ENCODE measurements around the gene DNM2.
A peak's percentile ranks its signal among the peaks of the same experiment; 100 is the strongest.

The DNM2 gene

DNA sequence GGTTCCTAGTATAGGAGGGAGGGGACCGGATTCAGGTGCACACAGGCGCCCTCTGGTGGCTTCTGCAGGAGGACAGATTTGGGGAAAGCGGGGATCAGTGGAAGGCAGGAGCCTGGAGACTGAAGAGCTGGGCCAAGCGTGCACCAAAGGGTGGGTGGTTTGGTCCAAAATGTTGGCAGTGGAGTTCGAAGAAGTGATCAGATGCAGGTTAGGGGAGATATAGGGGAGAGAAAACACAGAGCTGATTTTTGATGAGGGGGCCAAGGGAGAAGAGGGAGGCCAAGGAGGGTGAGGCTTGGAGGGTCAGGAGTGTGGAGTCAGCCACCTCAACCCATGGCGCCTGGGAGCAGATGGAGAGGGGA lies 146.6 kb downstream of the DNM2 start (continued):
- TF ChIP-seq, protein P1, sequence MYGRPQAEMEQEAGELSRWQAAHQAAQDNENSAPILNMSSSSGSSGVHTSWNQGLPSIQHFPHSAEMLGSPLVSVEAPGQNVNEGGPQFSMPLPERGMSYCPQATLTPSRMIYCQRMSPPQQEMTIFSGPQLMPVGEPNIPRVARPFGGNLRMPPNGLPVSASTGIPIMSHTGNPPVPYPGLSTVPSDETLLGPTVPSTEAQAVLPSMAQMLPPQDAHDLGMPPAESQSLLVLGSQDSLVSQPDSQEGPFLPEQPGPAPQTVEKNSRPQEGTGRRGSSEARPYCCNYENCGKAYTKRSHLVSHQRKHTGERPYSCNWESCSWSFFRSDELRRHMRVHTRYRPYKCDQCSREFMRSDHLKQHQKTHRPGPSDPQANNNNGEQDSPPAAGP (tag by site-specific recombination; IDR thresholded peaks at IDR 0.05): 0 out of 2 replicates have a peak, but pooled peaks have one; percentile 23
- TF ChIP-seq, protein P2, sequence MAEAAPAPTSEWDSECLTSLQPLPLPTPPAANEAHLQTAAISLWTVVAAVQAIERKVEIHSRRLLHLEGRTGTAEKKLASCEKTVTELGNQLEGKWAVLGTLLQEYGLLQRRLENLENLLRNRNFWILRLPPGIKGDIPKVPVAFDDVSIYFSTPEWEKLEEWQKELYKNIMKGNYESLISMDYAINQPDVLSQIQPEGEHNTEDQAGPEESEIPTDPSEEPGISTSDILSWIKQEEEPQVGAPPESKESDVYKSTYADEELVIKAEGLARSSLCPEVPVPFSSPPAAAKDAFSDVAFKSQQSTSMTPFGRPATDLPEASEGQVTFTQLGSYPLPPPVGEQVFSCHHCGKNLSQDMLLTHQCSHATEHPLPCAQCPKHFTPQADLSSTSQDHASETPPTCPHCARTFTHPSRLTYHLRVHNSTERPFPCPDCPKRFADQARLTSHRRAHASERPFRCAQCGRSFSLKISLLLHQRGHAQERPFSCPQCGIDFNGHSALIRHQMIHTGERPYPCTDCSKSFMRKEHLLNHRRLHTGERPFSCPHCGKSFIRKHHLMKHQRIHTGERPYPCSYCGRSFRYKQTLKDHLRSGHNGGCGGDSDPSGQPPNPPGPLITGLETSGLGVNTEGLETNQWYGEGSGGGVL (tag by site-specific recombination; IDR thresholded peaks at IDR 0.05): 0 out of 2 replicates have a peak, but pooled peaks have one; percentile 7
- TF ChIP-seq ZNF248 (tag by site-specific recombination; IDR thresholded peaks at IDR 0.05): no peak
- TF ChIP-seq HOXD13 (CRISPR knock-in tag; IDR thresholded peaks at IDR 0.05; ENCODE audit: borderline replicate concordance): no peak
- TF ChIP-seq ZNF114 (tag by site-specific recombination; IDR thresholded peaks at IDR 0.05): no peak
- TF ChIP-seq SCRT2 (tag by site-specific recombination; IDR thresholded peaks at IDR 0.05): no peak
- 0 out of 2 replicates have a peak, but pooled peaks have one; percentile 53 for TF ChIP-seq IKZF3 (tag by site-specific recombination; IDR thresholded peaks at IDR 0.05)
- TF ChIP-seq, protein P3, sequence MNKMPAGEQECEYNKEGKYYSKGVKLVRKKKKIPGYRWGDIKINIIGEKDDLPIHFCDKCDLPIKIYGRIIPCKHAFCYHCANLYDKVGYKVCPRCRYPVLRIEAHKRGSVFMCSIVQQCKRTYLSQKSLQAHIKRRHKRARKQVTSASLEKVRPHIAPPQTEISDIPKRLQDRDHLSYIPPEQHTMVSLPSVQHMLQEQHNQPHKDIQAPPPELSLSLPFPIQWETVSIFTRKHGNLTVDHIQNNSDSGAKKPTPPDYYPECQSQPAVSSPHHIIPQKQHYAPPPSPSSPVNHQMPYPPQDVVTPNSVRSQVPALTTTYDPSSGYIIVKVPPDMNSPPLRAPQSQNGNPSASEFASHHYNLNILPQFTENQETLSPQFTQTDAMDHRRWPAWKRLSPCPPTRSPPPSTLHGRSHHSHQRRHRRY (tag by site-specific recombination; IDR thresholded peaks at IDR 0.05): no peak
- TF ChIP-seq ZNF23 (tag by site-specific recombination; IDR thresholded peaks at IDR 0.05; ENCODE audit: borderline replicate concordance): no peak
- TF ChIP-seq PRDM1 (tag by site-specific recombination; IDR thresholded peaks at IDR 0.05): no peak
- TF ChIP-seq YY1 (tag by site-specific recombination; IDR thresholded peaks at IDR 0.05): no peak
- TF ChIP-seq KLF16 (tag by site-specific recombination; IDR thresholded peaks at IDR 0.05): no peak
- TF ChIP-seq KLF9 (tag by site-specific recombination; IDR thresholded peaks at IDR 0.05; ENCODE audit: low read depth): no peak
- no peak for TF ChIP-seq ZNF610 (tag by site-specific recombination; IDR thresholded peaks at IDR 0.05; ENCODE audit: borderline replicate concordance)
- TF ChIP-seq ZNF16 (tag by site-specific recombination; IDR thresholded peaks at IDR 0.05; ENCODE audit: low read depth): no peak
- no peak for TF ChIP-seq ZBTB1 (tag by site-specific recombination; IDR thresholded peaks at IDR 0.05)
- TF ChIP-seq ZNF555 (tag by site-specific recombination; conservative IDR thresholded peaks at IDR 0.05): no peak
- TF ChIP-seq ZNF76 (tag by site-specific recombination; IDR thresholded peaks at IDR 0.05; ENCODE audit: borderline replicate concordance, low read depth): 0 out of 2 replicates have a peak, but pooled peaks have one; percentile 13
- no peak for TF ChIP-seq ZNF549 (tag by site-specific recombination; IDR thresholded peaks at IDR 0.05)
- TF ChIP-seq REPIN1 (tag by site-specific recombination; IDR thresholded peaks at IDR 0.05; ENCODE audit: low read depth): no peak
- TF ChIP-seq ZNF785 (tag by site-specific recombination; IDR thresholded peaks at IDR 0.05): no peak
- TF ChIP-seq ZNF19 (tag by site-specific recombination; IDR thresholded peaks at IDR 0.05; ENCODE audit: low read depth): no peak
- TF ChIP-seq, protein P4, sequence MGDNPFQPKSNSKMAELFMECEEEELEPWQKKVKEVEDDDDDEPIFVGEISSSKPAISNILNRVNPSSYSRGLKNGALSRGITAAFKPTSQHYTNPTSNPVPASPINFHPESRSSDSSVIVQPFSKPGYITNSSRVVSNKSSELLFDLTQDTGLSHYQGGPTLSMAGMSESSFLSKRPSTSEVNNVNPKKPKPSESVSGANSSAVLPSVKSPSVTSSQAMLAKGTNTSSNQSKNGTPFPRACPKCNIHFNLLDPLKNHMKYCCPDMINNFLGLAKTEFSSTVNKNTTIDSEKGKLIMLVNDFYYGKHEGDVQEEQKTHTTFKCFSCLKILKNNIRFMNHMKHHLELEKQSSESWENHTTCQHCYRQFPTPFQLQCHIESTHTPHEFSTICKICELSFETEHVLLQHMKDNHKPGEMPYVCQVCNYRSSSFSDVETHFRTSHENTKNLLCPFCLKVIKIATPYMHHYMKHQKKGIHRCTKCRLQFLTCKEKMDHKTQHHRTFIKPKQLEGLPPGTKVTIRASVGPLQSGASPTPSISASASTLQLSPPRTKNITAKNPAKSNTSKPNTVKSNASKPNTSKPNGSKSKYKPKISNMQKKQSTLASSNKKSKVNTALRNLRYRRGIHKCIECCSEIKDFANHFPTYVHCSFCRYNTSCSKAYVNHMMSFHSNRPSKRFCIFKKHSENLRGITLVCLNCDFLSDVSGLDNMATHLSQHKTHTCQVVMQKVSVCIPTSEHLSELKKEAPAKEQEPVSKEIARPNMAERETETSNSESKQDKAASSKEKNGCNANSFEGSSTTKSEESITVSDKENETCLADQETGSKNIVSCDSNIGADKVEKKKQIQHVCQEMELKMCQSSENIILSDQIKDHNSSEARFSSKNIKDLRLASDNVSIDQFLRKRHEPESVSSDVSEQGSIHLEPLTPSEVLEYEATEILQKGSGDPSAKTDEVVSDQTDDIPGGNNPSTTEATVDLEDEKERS (tag by site-specific recombination; IDR thresholded peaks at IDR 0.05): no peak
- no peak for TF ChIP-seq ZNF596 (tag by site-specific recombination; IDR thresholded peaks at IDR 0.05)
- TF ChIP-seq, protein P5, sequence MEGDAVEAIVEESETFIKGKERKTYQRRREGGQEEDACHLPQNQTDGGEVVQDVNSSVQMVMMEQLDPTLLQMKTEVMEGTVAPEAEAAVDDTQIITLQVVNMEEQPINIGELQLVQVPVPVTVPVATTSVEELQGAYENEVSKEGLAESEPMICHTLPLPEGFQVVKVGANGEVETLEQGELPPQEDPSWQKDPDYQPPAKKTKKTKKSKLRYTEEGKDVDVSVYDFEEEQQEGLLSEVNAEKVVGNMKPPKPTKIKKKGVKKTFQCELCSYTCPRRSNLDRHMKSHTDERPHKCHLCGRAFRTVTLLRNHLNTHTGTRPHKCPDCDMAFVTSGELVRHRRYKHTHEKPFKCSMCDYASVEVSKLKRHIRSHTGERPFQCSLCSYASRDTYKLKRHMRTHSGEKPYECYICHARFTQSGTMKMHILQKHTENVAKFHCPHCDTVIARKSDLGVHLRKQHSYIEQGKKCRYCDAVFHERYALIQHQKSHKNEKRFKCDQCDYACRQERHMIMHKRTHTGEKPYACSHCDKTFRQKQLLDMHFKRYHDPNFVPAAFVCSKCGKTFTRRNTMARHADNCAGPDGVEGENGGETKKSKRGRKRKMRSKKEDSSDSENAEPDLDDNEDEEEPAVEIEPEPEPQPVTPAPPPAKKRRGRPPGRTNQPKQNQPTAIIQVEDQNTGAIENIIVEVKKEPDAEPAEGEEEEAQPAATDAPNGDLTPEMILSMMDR (tag by site-specific recombination; IDR thresholded peaks at IDR 0.05): peak; percentile 87
- TF ChIP-seq, protein P6, sequence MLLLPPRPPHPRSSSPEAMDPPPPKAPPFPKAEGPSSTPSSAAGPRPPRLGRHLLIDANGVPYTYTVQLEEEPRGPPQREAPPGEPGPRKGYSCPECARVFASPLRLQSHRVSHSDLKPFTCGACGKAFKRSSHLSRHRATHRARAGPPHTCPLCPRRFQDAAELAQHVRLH (tag by site-specific recombination; IDR thresholded peaks at IDR 0.05): no peak
- TF ChIP-seq YY2 (tag by site-specific recombination; IDR thresholded peaks at IDR 0.05): no peak
- TF ChIP-seq, protein P7, sequence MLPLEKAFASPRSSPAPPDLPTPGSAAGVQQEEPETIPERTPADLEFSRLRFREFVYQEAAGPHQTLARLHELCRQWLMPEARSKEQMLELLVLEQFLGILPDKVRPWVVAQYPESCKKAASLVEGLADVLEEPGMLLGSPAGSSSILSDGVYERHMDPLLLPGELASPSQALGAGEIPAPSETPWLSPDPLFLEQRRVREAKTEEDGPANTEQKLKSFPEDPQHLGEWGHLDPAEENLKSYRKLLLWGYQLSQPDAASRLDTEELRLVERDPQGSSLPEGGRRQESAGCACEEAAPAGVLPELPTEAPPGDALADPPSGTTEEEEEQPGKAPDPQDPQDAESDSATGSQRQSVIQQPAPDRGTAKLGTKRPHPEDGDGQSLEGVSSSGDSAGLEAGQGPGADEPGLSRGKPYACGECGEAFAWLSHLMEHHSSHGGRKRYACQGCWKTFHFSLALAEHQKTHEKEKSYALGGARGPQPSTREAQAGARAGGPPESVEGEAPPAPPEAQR (tag by site-specific recombination; IDR thresholded peaks at IDR 0.05): no peak
- no peak for TF ChIP-seq ZNF449 (tag by site-specific recombination; IDR thresholded peaks at IDR 0.05)
